HT1080 (cell line): Measurements from ENCODE around the gene MC4R. TPM values are rescaled to one million over a fixed set of nuclear protein-coding genes. Genes with fewer than 3 reads are reported as not detected.
"Not testable (repeated sequence)": the region's sequence is repeated elsewhere in the genome, so short reads cannot be mapped to it uniquely, and the experiment has no call there.

Experiments used
- DNase-seq: peaks from one replicate; pipeline ENCODE4 v3.0.0-alpha.2; 2015; ENCODE audit warnings: low read depth
- polyA plus RNA-seq, 2 experiments: library from polyadenylated mRNA; depleted of rRNA; stranded (reverse); fragments of >200 nt; gene quantifications; 2 replicates each; pipeline ENCODE4 v1.2.3, GENCODE V29; 2015
- total RNA-seq: library from RNA; depleted of rRNA; stranded (reverse); fragments of >200 nt; shearing (Covaris generic); gene quantifications from 2 replicates; pipeline ENCODE4 v1.2.3, GENCODE V29; 2014; rRNA removed

The MC4R gene
- total RNA-seq, result not detected in 2 replicates
- polyA plus RNA-seq (2015; cell fraction: cytosol; rRNA removed), result not detected in 2 replicates
- polyA plus RNA-seq (2015; cell fraction: nucleus; rRNA removed), result not detected in 2 replicates

DNA sequence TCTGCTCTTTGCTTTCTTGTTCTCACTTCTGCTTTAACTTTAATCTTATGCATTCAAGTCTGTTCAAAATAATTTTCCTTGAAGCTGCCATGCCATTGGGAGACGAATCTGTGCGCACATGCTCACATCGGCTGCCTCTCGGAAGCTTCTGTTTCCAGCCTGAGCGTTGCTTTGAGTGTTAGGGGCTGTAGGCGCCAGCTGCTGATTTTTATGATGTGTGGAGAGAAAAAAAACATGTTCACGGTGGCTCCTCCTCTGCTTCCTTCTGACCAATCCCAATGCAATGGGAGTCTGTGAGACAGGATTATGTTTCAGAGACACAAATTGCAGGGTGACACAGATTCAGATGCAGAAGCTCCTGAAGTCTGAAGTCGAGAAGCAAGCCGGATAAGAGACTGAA is at the start of gene MC4R:
TSS of gene MC4R (minus strand) at position 180 of the 400 bp plus-strand sequence. CDS start 426 bp downstream, outside the sequence.
- DNase-seq, result peak; percentile 54

- not testable (repeated sequence) for DNase-seq
Measured at GRCh38 chr18:60422306-60422705, 49.7 kb upstream of the MC4R start.

DNA sequence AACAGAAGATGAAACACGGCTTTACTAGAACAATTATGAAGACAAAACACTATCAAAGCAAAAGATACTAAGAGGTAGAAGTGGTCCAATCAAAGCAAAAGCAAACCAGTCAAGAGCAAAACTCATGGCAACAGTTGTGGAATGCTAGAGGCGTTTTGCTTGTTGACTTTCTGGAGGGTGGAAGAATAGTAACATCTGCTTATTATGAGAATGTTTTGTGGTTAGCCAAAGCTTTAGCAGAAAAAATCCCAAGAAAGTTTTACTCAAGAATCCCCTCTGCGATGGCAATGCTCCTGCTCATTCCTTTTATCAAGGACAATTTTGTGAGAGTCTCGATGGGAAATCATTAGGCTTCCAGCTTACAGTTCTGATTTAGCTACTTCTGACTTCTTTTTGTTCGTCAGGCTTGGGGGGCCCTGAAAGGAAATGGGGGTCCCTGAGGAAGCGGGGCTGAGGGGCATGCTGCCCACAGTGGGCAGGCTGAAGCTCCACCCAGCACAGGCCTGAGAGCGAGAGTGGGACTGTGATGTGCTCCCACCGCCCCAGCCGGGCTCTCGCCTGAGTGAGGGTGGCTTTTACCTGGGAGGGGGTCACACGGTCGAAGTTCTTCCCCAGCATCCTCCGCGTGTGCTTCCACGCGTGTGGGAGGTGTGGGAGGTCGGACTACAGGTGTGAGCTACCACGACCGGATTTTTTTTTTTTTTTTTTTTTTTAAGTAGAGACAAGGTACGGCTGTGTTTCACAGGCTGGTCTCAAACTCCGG is 49.0 kb upstream of the MC4R start:
- no peak for DNase-seq

GRCh38 chr18:60417946-60418345 is 45.4 kb upstream of the MC4R start:
- DNase-seq, result no peak

DNA sequence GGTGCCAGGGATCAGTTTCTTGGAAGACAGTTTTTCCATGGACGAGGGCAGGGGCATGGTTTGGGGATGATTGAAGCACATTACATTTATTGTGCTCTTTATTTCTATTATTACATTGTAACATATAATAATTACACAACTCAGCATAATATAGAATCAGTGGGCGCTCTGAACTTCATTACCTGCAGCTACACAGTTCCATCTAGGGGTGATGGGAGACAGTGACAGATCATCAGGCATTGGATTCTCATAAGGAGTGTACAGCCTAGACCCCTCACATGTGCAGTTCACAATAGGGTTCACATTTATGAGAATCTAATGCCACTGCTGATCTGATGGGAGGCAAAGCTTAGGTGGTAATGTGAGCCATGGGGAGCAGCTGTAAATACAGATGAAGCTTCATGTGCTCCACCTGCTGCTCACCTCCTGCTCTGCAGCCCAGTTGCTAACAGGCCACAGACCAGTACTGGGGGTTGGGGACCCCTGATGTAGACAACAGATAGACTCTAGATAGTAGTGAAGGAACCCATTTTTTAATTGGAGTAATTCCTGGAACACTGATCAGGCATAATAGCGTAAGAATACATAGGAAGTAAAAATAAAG is 41.5 kb upstream of the MC4R start:
- peak; percentile 33 for DNase-seq

DNA sequence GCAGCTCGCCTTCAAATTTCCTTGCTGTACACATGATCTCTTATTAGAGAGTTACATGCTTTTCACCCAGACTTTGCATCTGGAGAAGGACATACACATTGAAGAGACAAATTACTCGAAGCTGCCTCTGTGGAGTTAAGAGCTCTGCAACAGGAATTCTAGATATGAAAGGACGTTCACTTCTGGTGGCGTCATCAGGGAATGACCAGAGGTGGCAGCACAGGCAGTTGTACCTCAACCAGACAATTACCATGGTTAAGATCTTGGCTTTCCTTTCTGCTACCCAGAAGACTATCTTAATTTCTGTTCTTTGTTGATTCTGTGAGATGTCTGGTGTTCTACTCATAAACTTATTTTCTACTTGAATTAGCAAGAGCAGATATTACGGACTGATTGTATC is 39.1 kb upstream of the MC4R start:
- DNase-seq, result no peak

- no peak for DNase-seq
Measured at GRCh38 chr18:60406721-60407120, 34.1 kb upstream of the MC4R start.

- DNase-seq, result peak; percentile 78
Measured at GRCh38 chr18:60404486-60405085, 32.0 kb upstream of the MC4R start.

DNA sequence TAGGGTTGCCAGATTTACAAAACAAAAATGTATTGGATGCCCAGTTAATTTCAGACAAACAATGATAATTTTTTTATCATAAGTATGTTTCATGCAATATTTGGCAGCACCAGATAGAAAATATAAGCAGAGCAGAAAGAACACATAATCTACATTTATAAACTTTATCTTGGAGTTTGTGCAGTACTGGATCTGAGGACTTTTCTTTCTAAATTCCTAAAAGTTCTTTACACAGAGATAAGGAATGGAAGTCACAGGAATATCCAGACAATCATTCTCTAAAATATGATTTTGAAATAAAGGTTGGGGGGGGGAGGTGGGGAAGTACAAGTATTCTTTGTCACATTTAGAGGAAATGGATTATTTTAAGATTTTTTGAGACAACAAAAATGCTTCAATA is 28.8 kb upstream of the MC4R start:
- DNase-seq, result no peak

DNA sequence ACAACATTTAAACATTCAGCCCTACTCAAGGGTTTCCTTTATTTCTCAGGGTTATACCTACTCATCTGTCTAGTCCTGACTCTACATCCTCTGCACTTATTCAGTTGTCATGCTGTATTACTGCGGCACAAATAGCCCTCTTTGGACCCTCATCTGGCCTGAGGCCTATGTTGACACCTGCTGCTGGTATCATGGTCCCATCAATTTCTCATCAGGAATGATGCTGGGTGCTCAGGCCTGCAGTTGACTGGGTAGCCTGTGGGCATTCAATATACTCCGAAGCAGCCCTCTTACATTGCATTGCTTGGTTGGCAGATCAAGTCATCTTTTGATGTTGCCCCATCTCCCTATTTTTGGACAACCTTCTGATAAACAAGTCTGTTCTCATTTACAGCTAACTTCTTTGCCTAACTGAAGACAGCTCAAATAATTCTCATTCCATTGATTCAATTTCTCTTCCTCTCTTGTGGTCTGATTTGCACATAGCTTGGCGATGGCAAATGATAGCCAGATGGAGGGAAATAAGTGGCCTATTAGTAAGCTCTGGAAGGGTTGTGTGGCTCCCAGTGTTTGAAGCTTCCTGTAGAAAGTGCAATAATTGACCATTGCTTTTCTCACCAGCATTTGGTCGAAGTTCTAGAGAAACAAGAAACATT is 19.1 kb upstream of the MC4R start:
- DNase-seq, result peak; percentile 17

DNA sequence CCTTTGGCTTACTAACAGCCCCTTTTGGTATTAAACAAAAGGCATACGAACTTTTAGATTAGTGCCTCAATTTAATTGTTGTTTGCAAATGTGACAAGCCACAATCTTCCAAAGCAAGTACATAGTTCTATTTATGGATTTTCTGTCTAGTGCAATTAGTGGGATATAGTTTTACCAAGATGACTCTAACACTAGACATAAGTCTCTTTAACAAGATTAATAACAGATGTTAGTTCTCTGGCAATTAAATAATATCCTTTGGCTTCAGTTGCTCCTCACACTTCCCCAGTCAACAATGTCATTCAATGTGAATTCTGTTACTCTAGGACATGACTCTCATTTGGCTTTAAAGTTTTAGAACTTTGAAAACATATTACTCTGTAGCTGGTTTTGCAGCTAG is 16.7 kb upstream of the MC4R start:
- DNase-seq, result no peak

GRCh38 chr18:60385693-60386092 is 13.1 kb upstream of the MC4R start:
- DNase-seq, result no peak

DNA sequence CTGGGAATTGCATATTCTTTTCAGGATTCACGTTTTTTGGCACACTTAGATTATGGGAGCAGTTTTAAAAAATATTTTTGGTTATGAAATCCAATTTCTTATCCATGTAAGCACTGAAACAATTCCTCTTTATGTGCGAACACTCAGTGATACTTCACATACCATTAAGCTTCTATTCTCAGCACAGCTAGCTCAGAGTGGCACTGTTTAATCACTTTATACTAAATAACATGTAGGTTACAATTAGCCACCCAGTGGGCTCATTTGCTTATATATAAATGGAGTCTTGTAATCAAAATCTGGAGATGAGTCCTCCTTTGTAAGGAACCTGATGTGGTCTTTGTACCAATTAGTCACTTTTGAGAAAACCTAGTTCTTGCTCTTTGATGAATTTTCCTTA is 11.3 kb upstream of the MC4R start:
- DNase-seq, result no peak

GRCh38 chr18:60377778-60378469 is 5.3 kb upstream of the MC4R start:
- no peak for DNase-seq

- DNase-seq, result no peak
Measured at GRCh38 chr18:60372132-60372531, 443 bp downstream of the MC4R start.

- DNase-seq, result peak; percentile 65
Measured at GRCh38 chr18:60358516-60358915, 14.1 kb downstream of the MC4R start.

DNA sequence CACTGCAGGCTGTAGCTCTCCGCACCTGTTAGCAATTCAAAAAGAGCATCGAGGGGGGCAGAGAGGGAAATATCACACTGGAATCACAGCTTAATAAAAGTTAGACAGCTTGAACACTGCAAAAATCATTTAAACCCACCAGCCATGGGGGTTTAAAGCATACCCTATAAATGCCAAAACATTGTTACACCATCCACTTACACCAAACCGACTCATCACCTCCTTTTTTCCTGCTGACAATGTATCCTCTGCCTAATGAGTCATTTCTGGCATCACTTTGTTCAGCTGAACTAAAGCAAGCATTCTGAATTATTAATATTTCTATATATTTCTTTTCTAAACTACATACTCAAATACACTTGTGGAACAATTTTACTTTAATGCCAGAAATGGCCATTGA is 21.6 kb downstream of the MC4R start:
- DNase-seq, result peak; percentile 26

DNA sequence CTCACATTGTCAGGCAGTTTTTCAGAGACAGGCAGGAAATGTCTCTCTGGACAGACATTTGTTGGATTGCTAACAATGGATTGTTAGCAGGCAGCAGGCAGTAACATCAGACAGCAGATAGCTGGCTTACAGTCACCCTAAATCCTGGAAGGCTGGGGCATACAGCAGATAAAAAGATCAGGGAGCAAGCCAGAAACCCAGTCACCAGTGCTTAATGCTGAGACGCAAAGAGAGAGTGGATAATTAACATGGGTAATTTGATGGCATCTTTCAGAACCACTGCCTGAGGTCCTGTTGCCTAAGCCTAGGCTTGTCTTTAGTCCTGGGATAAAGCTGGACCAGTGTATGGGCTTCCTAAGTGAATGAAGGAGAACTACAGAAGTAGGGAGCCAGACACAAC is 22.4 kb downstream of the MC4R start:
- no peak for DNase-seq

DNA sequence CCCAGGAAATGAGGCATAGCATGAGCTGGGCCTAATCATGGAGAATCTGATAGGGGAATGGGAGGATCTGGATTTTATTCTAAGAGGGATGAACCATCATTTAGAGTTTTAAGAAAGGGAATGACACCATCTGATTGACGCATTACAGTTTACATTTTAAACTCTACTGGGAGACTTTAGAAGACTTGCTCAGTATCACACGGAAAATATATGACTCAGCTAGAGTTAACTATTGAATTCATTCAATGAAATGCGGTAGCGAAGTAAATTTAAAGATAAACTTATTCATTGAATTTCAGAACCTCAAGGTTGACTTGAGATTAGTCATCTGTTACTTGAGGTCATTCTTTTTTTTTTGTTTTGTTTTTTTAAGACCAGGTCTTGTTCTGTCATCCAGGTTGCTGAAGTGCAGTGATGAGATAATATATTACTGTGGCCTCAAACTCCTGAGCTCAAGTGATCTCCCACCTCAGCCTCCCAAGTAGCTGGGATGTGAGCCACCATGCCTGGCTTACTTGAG is 25.0 kb downstream of the MC4R start:
- DNase-seq, result peak; percentile 62

DNA sequence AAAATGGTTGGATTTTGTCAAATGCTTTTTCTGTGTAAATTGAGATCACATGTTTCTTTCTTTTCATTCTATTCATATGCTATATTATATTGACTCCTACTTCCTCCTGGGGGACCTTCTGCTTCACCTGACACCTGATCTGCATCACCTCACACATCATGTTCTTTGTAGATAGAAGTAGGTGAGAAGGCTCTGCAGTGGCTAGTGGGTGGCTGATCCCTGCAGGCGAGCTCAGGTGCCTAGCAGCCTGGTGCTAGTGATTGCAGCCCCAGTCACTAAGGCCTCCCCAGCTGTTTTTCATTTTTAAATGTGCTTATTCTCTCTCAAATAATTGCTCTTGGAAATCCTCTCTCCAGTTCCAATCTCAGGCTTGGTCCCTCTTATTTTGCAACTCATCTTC is 33.6 kb downstream of the MC4R start:
- DNase-seq, result no peak

GRCh38 chr18:60331890-60332289 is 40.7 kb downstream of the MC4R start:
- no peak for DNase-seq
